HL-60 (cell line): ENCODE data around the gene DIP2B.
A peak's percentile ranks its signal among the peaks of the same experiment; 100 is the strongest.

Experiments used
- DNase-seq, 2 experiments: peaks; one replicate each; pipeline ENCODE4 v3.0.0-alpha.2; 2010 to 2020; ENCODE audit warnings: low read depth in 1 of 2, low spot score in 1 of 2
- H3K27ac ChIP-seq: fragments of 250-450 bp; sonication (Bioruptor Pico); replicated peaks from 2 replicates; pipeline ENCODE4 v1.5.1; 2020; ENCODE audit warnings: mild to moderate bottlenecking, moderate library complexity
- H3K27me3 ChIP-seq: fragments of 250-450 bp; sonication (Bioruptor Pico); 2 replicates; pipeline ENCODE4 v1.5.1; 2021; ENCODE audit warnings: mild to moderate bottlenecking, moderate library complexity; ENCODE audit not compliant: insufficient read depth, poor library complexity, severe bottlenecking
- H3K4me3 ChIP-seq: replicated peaks from 2 replicates; pipeline ENCODE4 v1.5.1; 2011; ENCODE audit warnings: mild to moderate bottlenecking, control low read depth, low read length; ENCODE audit not compliant: insufficient read depth
- CTCF ChIP-seq: IDR thresholded peaks from one replicate; pipeline ENCODE4 v1.5.1; 2011; ENCODE audit warnings: low read length, control low read depth, inconsistent platforms; ENCODE audit not compliant: insufficient read depth
- GABPA ChIP-seq: IDR thresholded peaks from 2 replicates; pipeline ENCODE4 v1.6.1; 2012; ENCODE audit warnings: low read depth
- POLR2AphosphoS5 ChIP-seq: IDR thresholded peaks from 2 replicates; pipeline ENCODE4 v1.6.1; 2012; ENCODE audit warnings: low read depth
- REST ChIP-seq: IDR thresholded peaks from 2 replicates; pipeline ENCODE4 v1.6.1; 2012; ENCODE audit warnings: low read depth; ENCODE audit not compliant: insufficient replicate concordance
- SPI1 ChIP-seq: IDR thresholded peaks from 2 replicates; pipeline ENCODE4 v1.6.1; 2012; ENCODE audit warnings: low read depth, mild to moderate bottlenecking, borderline replicate concordance

DIP2B gene

GRCh38 chr12:50733706-50734105 is 228.9 kb downstream of the DIP2B start:
- H3K27me3 ChIP-seq, result no peaks in the 10 kb centered on the region
- no peak for DNase-seq
- no peak overlapping the region for H3K27ac ChIP-seq
- TF ChIP-seq CTCF (no peak), POLR2AphosphoS5 (no peak)
- no peak overlapping the region for H3K4me3 ChIP-seq

DNA sequence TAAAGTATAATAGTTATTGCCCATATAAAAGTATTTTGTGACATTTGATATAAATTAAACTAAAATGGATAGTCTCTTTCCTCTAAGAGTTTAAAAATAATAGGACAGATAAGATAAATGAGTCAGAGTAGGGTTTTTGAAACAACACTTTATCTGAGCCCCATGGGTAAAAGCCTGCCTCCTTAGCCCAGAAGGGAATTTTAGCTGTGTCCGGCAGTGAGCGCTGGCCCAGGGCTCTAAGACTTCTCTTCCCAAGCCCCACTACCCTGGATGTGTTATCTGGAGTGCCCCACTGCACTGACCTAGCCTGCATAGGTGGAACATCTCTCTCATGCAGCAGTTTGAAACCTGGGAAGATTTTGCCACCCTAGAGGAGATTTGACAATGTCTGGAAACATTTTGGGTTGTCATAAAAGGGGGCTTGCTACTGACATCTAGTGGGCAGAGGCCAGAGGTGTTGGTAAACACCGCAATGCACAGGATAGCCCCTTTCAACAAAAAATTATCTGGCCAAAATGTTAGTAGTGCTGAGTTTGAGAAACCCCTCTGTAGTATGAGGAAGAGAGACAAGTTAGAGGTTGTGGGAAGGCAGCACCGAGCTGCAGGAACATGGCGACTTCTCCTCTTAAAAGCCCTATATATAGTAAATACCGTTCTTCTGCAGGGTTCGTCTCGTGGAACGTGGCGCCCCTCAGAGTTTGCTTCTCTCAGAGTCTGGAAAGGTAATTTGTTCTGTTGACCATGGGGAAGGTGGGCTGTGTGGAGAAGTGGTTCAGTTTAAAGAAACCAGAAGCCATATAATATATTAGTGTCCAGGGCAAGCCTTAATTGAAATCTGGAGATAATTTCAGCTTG is 229.9 kb downstream of the DIP2B start:
- Histone ChIP-seq H3K4me3 (no peak overlapping the region), H3K27me3 (no peaks in the 10 kb centered on the region), H3K27ac (no peak overlapping the region)
- DNase-seq, result peak in 1 of 2 experiments; percentile 34
- TF ChIP-seq CTCF (no peak), GABPA (no peak), POLR2AphosphoS5 (no peak), SPI1 (no peak), REST (no peak)

- Histone ChIP-seq H3K4me3 (no peak overlapping the region), H3K27ac (no peak overlapping the region), H3K27me3 (no peaks in the 10 kb centered on the region)
- TF ChIP-seq GABPA, result no peak
- no peak for DNase-seq
Observed at GRCh38 chr12:50739611-50740010, 234.8 kb downstream of the DIP2B start.

- DNase-seq, result no peak
- no peaks in the 10 kb centered on the region for H3K27me3 ChIP-seq
- H3K4me3 ChIP-seq, result no peak overlapping the region
- H3K27ac ChIP-seq, result no peak overlapping the region
- TF ChIP-seq REST (no peak), SPI1 (no peak), CTCF (no peak), POLR2AphosphoS5 (no peak), GABPA (no peak)
Observed at GRCh38 chr12:50740307-50740706, 235.5 kb downstream of the DIP2B start.
